Measurements from ENCODE around the gene GPR21.

The GPR21 gene

DNA sequence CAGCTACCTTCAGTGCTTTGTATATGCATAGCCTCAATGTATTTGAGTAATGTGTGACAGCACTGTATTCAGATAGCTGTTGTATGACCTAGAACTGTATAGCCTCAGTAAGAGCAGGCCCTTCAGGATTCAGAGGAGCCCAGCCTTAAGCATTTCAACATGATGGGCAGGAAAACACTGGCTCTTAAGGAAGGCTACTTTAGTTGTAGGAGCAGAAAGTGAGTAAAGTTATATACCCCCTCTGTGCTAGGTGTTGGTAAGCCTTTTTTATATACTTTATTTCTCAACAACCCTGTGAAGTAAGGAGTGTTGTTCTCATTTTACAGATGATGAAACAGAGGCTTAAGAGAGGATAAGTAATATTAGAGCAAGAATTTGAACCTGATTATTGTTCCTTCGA is 1.5 kb upstream of the GPR21 start:
- Histone ChIP-seq H3F3A (ENCODE audit: low read depth) (peaks cover 10% of the 10 kb centered on the region; the same call in 1 of the 2 replicates), H2AFZ (ENCODE audit: low read length) (no peak overlapping the region), H3K79me2 (ENCODE audit: insufficient read depth, low read length) (no peaks in the 10 kb centered on the region), H3K9me3 (ENCODE audit: insufficient read depth, low read depth, low read length) (no peaks in the 10 kb centered on the region), H3K9me2 (replicated peaks; ENCODE audit: low read depth, low read length) (no peaks in the 10 kb centered on the region), H4K20me1 (ENCODE audit: insufficient read depth, low read length, poor library complexity, severe bottlenecking) (no peaks in the 10 kb centered on the region), H3K27me3 (ENCODE audit: insufficient read depth, low read length, poor library complexity, severe bottlenecking) (no peaks in the 10 kb centered on the region), H3K4me1 (ENCODE audit: insufficient read depth, low read length, poor library complexity, severe bottlenecking) (peaks cover 70% of the 10 kb centered on the region), H3K36me3 (ENCODE audit: insufficient read depth, low read length) (no peaks in the 10 kb centered on the region), H3K4me2 (ENCODE audit: low read depth, low read length, poor library complexity, severe bottlenecking) (peak overlapping the region; percentile 6), H3K4me3 (ENCODE audit: low read length, poor library complexity, severe bottlenecking) (no peak overlapping the region), H3K9ac (ENCODE audit: low read depth, low read length, poor library complexity, severe bottlenecking) (peak overlapping the region; percentile 45)
- no peak for TF ChIP-seq EZH2phosphoT487 (IDR thresholded peaks at IDR 0.05; ENCODE audit: borderline replicate concordance)
- TF ChIP-seq, protein P1, sequence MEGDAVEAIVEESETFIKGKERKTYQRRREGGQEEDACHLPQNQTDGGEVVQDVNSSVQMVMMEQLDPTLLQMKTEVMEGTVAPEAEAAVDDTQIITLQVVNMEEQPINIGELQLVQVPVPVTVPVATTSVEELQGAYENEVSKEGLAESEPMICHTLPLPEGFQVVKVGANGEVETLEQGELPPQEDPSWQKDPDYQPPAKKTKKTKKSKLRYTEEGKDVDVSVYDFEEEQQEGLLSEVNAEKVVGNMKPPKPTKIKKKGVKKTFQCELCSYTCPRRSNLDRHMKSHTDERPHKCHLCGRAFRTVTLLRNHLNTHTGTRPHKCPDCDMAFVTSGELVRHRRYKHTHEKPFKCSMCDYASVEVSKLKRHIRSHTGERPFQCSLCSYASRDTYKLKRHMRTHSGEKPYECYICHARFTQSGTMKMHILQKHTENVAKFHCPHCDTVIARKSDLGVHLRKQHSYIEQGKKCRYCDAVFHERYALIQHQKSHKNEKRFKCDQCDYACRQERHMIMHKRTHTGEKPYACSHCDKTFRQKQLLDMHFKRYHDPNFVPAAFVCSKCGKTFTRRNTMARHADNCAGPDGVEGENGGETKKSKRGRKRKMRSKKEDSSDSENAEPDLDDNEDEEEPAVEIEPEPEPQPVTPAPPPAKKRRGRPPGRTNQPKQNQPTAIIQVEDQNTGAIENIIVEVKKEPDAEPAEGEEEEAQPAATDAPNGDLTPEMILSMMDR (conservative IDR thresholded peaks at IDR 0.05; ENCODE audit: low read length): no peak

DNA sequence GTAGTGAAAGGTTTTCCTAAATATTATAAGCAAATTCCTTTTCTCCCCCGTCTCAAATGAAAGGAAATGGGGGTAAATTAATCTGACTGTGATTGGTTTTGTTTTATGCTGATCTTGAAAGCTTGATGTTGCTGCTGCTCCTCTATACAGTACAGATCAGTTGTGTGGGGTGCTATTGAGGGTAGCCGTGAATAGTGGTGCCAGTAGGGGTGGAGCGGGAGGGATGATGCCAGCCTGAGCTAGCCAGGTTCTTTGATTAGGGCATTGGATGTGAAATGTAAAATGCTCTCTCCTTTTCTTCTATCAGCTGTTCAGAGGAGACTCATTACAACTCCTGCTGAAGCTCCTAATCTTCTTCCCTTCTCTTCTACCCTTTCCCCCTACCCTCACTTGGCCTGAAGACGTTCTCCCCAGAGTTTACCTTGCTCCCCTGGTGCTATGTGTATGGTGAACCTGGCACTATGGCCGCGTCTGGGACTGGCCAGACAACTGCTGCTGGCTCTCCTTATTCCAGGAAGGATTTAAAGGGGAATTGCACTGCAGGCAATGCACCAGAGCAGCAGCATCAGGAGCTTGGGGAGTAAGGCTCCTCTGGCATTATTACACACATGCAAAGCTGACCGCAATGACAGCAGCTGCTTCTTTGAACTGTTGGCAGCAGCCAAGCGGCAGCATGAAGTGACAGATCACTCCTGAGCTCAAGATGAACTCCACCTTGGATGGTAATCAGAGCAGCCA is 566 bp downstream of the GPR21 start:
- Histone ChIP-seq H3F3A (ENCODE audit: low read depth) (no peaks in the 10 kb centered on the region), H3K4me1 (ENCODE audit: insufficient read depth, low read length, poor library complexity, severe bottlenecking) (peaks cover 61% of the 10 kb centered on the region), H3K79me2 (ENCODE audit: insufficient read depth, low read length) (no peaks in the 10 kb centered on the region), H3K9ac (ENCODE audit: low read depth, low read length, poor library complexity, severe bottlenecking) (peak overlapping the region; percentile 45), H3K9me2 (replicated peaks; ENCODE audit: low read depth, low read length) (no peaks in the 10 kb centered on the region), H3K36me3 (ENCODE audit: insufficient read depth, low read length) (no peaks in the 10 kb centered on the region), H3K4me2 (ENCODE audit: low read depth, low read length, poor library complexity, severe bottlenecking) (peak overlapping the region; percentile 42), H3K9me3 (ENCODE audit: insufficient read depth, low read depth, low read length) (no peaks in the 10 kb centered on the region), H4K20me1 (ENCODE audit: insufficient read depth, low read length, poor library complexity, severe bottlenecking) (no peaks in the 10 kb centered on the region), H3K27me3 (ENCODE audit: insufficient read depth, low read length, poor library complexity, severe bottlenecking) (no peaks in the 10 kb centered on the region), H2AFZ (ENCODE audit: low read length) (no peak overlapping the region), H3K4me3 (ENCODE audit: low read length, poor library complexity, severe bottlenecking) (no peak overlapping the region)
- TF ChIP-seq EZH2phosphoT487 (IDR thresholded peaks at IDR 0.05; ENCODE audit: borderline replicate concordance): no peak
- TF ChIP-seq, protein P1 (conservative IDR thresholded peaks at IDR 0.05; ENCODE audit: low read length): no peak

DNA sequence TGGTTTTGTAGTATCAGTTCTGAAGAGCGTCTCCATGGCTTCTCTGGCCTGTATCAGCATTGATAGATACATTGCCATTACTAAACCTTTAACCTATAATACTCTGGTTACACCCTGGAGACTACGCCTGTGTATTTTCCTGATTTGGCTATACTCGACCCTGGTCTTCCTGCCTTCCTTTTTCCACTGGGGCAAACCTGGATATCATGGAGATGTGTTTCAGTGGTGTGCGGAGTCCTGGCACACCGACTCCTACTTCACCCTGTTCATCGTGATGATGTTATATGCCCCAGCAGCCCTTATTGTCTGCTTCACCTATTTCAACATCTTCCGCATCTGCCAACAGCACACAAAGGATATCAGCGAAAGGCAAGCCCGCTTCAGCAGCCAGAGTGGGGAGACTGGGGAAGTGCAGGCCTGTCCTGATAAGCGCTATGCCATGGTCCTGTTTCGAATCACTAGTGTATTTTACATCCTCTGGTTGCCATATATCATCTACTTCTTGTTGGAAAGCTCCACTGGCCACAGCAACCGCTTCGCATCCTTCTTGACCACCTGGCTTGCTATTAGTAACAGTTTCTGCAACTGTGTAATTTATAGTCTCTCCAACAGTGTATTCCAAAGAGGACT is 1.5 kb downstream of the GPR21 start:
- Histone ChIP-seq H3K9me2 (replicated peaks; ENCODE audit: low read depth, low read length) (no peaks in the 10 kb centered on the region), H3K79me2 (ENCODE audit: insufficient read depth, low read length) (no peaks in the 10 kb centered on the region), H3K4me2 (ENCODE audit: low read depth, low read length, poor library complexity, severe bottlenecking) (no peak overlapping the region), H3K4me3 (ENCODE audit: low read length, poor library complexity, severe bottlenecking) (no peak overlapping the region), H2AFZ (ENCODE audit: low read length) (no peak overlapping the region), H3K27me3 (ENCODE audit: insufficient read depth, low read length, poor library complexity, severe bottlenecking) (no peaks in the 10 kb centered on the region), H3F3A (ENCODE audit: low read depth) (no peaks in the 10 kb centered on the region), H3K9ac (ENCODE audit: low read depth, low read length, poor library complexity, severe bottlenecking) (no peak overlapping the region), H3K36me3 (ENCODE audit: insufficient read depth, low read length) (no peaks in the 10 kb centered on the region), H4K20me1 (ENCODE audit: insufficient read depth, low read length, poor library complexity, severe bottlenecking) (no peaks in the 10 kb centered on the region), H3K4me1 (ENCODE audit: insufficient read depth, low read length, poor library complexity, severe bottlenecking) (peaks cover 61% of the 10 kb centered on the region), H3K9me3 (ENCODE audit: insufficient read depth, low read depth, low read length) (no peaks in the 10 kb centered on the region)
- TF ChIP-seq, protein P1 (conservative IDR thresholded peaks at IDR 0.05; ENCODE audit: low read length): no peak
- TF ChIP-seq EZH2phosphoT487 (IDR thresholded peaks at IDR 0.05; ENCODE audit: borderline replicate concordance): no peak

Data from Loucy (cell line).